Mesenteric fat pad (tissue), 1 donor: ENCODE measurements around the gene ADARB1. TPM values are rescaled to one million over a fixed set of nuclear protein-coding genes. Genes with fewer than 3 reads are reported as not detected.
"Not testable (repeated sequence)": the region's sequence is repeated elsewhere in the genome, so short reads cannot be mapped to it uniquely, and the experiment has no call there.

Experiments used
- DNase-seq: peaks from one replicate; pipeline ENCODE4 v3.0.0-alpha.2; 2020; ENCODE audit warnings: low spot score
- total RNA-seq: library from RNA; stranded (reverse); fragmentation: NEBNext Ultra II Directional; extraction: Animal tissue kit (Norgen Biotek cat#: 25700); gene quantifications from one replicate; pipeline ENCODE4 v1.2.1, GENCODE V29; 2021
- donor health status: DM: yes; HTN: yes; CAD: no.

Gene ADARB1
- total RNA-seq, 1 donor from 2014 or later, result 39.6 TPM

- DNase-seq, result no peak
Measured at GRCh38 chr21:45132841-45133573, 58.6 kb downstream of the ADARB1 start.

- DNase-seq, result not testable (repeated sequence)
Measured at GRCh38 chr21:45133574-45134278, 59.3 kb downstream of the ADARB1 start.

- DNase-seq, result no peak
Measured at GRCh38 chr21:45134279-45135076, 60.1 kb downstream of the ADARB1 start.

- no peak for DNase-seq
Measured at GRCh38 chr21:45135122-45135521, 60.7 kb downstream of the ADARB1 start.

- DNase-seq, result no peak
Measured at GRCh38 chr21:45135868-45136267, 61.5 kb downstream of the ADARB1 start.

- no peak for DNase-seq
Measured at GRCh38 chr21:45136500-45136899, 62.1 kb downstream of the ADARB1 start.

- no peak for DNase-seq
Measured at GRCh38 chr21:45136927-45137611, 62.7 kb downstream of the ADARB1 start.

- no peak for DNase-seq
Measured at GRCh38 chr21:45137612-45137937, 63.2 kb downstream of the ADARB1 start.

GRCh38 chr21:45138199-45139002 lies 64.0 kb downstream of the ADARB1 start:
- DNase-seq, result no peak

- not testable (repeated sequence) for DNase-seq
Measured at GRCh38 chr21:45139003-45139360, 64.6 kb downstream of the ADARB1 start.

GRCh38 chr21:45139473-45139872 lies 65.1 kb downstream of the ADARB1 start:
- no peak for DNase-seq

- no peak for DNase-seq
Measured at GRCh38 chr21:45140346-45140940, 66.1 kb downstream of the ADARB1 start.

- not testable (repeated sequence) for DNase-seq
Measured at GRCh38 chr21:45140944-45141343, 66.6 kb downstream of the ADARB1 start.

- DNase-seq, result no peak
Measured at GRCh38 chr21:45141507-45141906, 67.1 kb downstream of the ADARB1 start.

GRCh38 chr21:45142469-45143308 lies 68.3 kb downstream of the ADARB1 start:
- no peak for DNase-seq

- DNase-seq, result no peak
Measured at GRCh38 chr21:45143855-45144254, 69.5 kb downstream of the ADARB1 start.

GRCh38 chr21:45145146-45145545 lies 70.8 kb downstream of the ADARB1 start:
- DNase-seq, result peak; percentile 69

GRCh38 chr21:45145846-45146245 lies 71.5 kb downstream of the ADARB1 start:
- not testable (repeated sequence) for DNase-seq

- DNase-seq, result peak; percentile 85
Measured at GRCh38 chr21:45146306-45146705, 71.9 kb downstream of the ADARB1 start.
